Right cardiac atrium (tissue), 5 donors: ENCODE results near the gene SCN8A. TPM values are rescaled to one million over a fixed set of nuclear protein-coding genes. Genes with fewer than 3 reads are reported as not detected.

ENCODE experiments used
- ATAC-seq, 2 donors: fragments of 200-7000 bp; cut with Tn5 transposase; one replicate each; pipeline versions ENCODE4 v1.8.0 to v1.9.1; 2020; ENCODE audit warnings: moderate library complexity in 2 of 2, mild to moderate bottlenecking in 1 of 2
- DNase-seq, 3 donors: peaks; one replicate each; pipeline ENCODE4 v3.0.0-alpha.2; 2020
- H3K27ac ChIP-seq: one replicate; pipeline ENCODE4 v1.5.1; 2013; ENCODE audit warnings: mild to moderate bottlenecking, low read length, control low read depth, moderate library complexity
- H3K27me3 ChIP-seq: one replicate; pipeline ENCODE4 v1.6.1; 2013; ENCODE audit not compliant: control insufficient read depth, insufficient read depth
- H3K4me1 ChIP-seq: one replicate; pipeline ENCODE4 v1.6.1; 2013; ENCODE audit warnings: low read length; ENCODE audit not compliant: control insufficient read depth, insufficient read depth
- H3K4me3 ChIP-seq: one replicate; pipeline ENCODE4 v1.5.1; 2013; ENCODE audit warnings: low read length, control low read depth
- H3K9me3 ChIP-seq: one replicate; pipeline ENCODE4 v1.6.1; 2013; ENCODE audit warnings: low read length; ENCODE audit not compliant: control insufficient read depth
- WGBS: extraction: QIAGEN DNeasy Blood & Tissue Kit; methylation state at CpG from one replicate; pipeline ENCODE4 v1.1.7; 2013; 5-methylcytosine and 5-hydroxymethylcytosine counted together
- intact Hi-C, 4 donors: fragments of 100-400 bp; cut with DNase I; formaldehyde crosslinking; loops; one replicate each; pipeline versions ENCODE4 v1.11.0 to v1.14.0; 2022 to 2023
- polyA plus RNA-seq: library from polyadenylated mRNA; stranded (reverse); fragments of 200-250 nt; gene quantifications from one replicate; pipeline ENCODE4 v1.2.3, GENCODE V29; 2013
- total RNA-seq, 4 donors: library from RNA; stranded (reverse); fragmentation: NEBNext Ultra II Directional; extraction: Animal tissue kit (Norgen Biotek cat#: 25700); gene quantifications; one replicate each; pipeline ENCODE4 v1.2.1, GENCODE V29; 2021
- donor health status: healthy with polysubstance abuse.
- donor health status: DM: no; HTN: yes; CAD: no.
- donor health status: DM: no; HTN: no; CAD: no.
- donor health status: DM: no; HTN: yes; CAD: no; lungs with severe emphysema.
- donor health status: DM: yes; HTN: yes; CAD: no.

Gene SCN8A
- total and polyA plus RNA-seq, 5 donors, result 0.07 to 0.58 (median 0.17) TPM

DNA sequence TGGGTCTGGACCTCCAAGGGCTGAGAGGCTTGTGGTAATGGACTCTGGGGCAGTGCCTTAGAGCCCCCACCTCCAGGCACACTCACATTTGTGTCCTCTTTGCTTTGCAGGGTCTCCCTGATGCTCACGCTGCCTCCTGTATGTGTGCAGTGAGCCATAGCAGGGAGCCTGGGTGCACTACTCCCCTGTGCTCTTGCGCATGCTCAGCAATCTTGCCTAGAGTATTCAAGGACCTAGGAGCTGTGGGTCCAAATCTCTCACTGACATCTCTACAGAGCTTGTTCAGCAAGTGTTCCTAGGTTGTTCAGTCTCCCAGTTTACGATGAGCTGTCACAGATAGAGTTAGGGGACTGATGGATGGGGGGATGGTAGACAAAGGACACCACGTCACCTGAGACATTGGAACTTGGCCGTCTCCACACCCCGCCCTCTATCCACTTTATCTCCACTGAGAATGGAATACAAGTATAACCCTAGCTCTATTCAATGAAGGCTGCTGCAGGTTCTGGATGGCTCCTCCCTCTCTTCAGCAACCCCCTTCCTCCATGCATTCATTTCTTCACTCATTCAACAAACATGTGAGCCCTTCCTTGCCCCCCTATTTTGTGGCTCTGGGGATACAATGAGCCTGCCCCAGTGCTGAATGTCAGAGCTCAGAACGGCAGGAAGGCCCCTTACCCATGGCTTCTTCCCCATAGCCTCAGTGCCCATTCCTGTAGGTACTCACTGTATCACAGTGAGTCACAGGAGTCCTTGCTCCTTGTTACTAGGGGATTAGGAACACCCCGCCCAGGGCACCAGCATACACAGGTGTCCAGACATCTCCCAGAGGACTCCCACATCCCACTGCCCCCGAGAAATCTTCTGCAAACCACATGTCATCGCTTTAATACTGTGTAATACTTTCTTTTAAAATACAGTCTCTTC lies 226.3 kb downstream of the SCN8A start:
- H3K9me3 ChIP-seq, result no peaks in the 10 kb centered on the region
- intact Hi-C loops, result loop anchor here in 1 of 4 donors (10.0 kb wide), 1 partner anchor 58 kb away; no protein-coding TSS in a partner anchor
- WGBS, result 90% methylated on average over 10 of the region's 10 CpGs
- no peak overlapping the region for H3K27ac ChIP-seq
- no peak for DNase-seq
- H3K27me3 ChIP-seq, result no peaks in the 10 kb centered on the region
- H3K4me3 ChIP-seq, result no peak overlapping the region
- H3K4me1 ChIP-seq, result no peaks in the 10 kb centered on the region
- no peak for ATAC-seq

DNA sequence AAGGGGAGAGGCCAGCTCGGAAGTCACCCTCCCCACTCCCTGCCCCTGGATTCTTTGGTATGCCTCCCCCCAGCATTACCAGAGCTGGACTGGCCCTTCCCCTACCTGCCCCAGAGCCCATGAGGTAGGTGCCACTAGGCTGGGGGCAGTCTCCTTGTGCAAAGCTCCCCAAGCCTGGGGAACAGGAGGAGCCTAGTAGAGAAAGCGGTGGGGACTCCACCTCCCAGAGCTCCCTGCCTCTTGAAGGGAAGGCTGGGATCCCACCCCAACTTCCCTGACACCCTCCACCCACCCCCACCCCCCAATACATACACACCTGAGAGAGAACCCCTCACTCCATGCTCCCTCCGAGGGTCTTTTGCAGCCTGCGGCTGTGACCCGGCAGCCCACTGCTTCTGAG lies 227.1 kb downstream of the SCN8A start:
- no peak for DNase-seq
- intact Hi-C loops, result loop anchor here in 1 of 4 donors (10.0 kb wide), 1 partner anchor 57 kb away; no protein-coding TSS in a partner anchor
- WGBS, result 82% methylated on average over 5 of the region's 5 CpGs

DNA sequence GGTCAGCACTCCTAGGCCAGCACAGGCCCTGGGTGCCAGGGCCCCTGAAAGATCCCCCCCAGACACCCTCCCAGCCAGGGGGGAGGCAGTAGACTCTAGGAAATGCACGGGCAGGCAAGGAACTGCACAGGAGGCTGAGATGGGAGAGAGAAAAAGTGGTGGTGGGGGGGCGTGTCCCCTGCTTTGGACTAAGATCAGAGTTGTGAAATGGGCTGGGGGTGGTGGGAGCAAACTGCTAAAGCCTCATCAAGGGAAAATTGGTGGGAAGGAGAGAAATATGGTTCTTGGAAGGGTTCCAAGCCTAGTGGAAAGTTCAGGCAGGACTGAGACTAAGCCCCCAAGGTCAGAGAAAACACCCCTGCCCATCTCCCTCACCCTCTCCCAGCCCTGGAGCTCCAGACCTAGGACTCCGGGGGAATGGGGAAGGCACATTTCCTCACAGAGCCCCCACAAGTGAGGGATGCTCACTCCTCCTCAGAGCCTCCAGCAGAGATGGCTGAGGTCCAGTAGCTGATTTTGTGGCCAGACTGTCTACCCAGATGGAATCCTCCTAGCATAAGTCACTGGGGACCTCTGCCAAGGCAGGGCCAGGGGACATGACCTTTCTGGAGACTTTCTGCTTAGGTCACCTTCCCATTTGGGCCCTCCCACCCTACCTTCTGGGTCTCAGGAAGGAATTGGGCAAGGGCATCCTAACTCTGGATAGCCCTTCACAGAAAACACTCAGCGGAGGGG lies 227.7 kb downstream of the SCN8A start:
- intact Hi-C loops, result loop anchor here in 1 of 4 donors (10.0 kb wide), 1 partner anchor 56 kb away; no protein-coding TSS in a partner anchor
- no peaks in the 10 kb centered on the region for H3K9me3 ChIP-seq
- no peak for ATAC-seq
- no peak for DNase-seq
- no peak overlapping the region for H3K27ac ChIP-seq
- H3K4me1 ChIP-seq, result no peaks in the 10 kb centered on the region
- WGBS, result 66% methylated on average over 4 of the region's 4 CpGs
- H3K27me3 ChIP-seq, result no peaks in the 10 kb centered on the region
- H3K4me3 ChIP-seq, result no peak overlapping the region

More for the DNA sequence above, 227.1 kb downstream of the SCN8A start:
- Histone ChIP-seq H3K27me3 (no peaks in the 10 kb centered on the region), H3K9me3 (no peaks in the 10 kb centered on the region), H3K4me1 (no peaks in the 10 kb centered on the region), H3K27ac (no peak overlapping the region), H3K4me3 (no peak overlapping the region)
- ATAC-seq, result no peak

DNA sequence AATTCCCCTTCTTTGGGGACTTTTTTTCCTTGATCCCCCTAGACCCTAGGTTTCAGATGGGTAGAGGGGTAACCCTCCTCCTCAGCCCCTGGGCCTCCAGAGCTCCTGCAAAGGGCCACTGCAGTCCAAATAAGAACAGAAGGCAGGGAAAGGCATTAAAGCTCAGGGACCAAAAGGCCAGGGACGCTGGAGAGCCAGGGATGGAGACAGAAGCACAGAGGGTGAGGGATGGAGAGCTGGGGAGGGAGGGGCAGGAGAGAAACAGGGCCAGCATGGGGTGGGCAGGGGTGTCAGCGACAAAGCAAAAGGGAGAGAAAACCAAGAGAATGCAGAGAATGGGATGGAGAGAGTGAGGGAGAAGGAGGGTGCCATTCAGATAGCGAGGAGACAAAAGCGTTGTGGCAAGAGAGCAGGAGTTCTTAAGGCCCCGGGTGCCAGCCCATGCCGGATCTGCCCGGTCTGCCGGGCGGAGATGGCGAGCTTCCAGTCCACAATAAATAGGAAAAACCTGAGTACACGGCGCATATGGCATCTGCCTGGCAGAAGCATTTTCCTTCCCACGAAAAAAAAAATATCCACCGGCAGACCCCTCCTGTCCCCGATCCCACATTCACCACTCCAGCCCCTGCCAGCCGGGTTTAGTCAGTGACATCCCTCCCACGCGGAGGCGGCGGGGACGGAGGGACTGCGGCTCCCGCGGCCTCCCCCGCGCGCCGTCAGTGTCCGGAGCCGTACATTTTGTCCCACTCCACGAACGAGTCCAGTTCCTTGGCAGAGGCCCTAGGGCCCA lies 228.9 kb downstream of the SCN8A start:
- peak in 1 of 2 donors; percentile 26 for ATAC-seq
- DNase-seq, result no peak
- 36% methylated on average over 32 of the region's 32 CpGs for WGBS
- Histone ChIP-seq H3K27ac (no peak overlapping the region), H3K27me3 (no peaks in the 10 kb centered on the region), H3K4me3 (peak overlapping the region; percentile 22), H3K9me3 (no peaks in the 10 kb centered on the region), H3K4me1 (no peaks in the 10 kb centered on the region)
- intact Hi-C loops, result loop anchor here in 2 of 4 donors (5.0 to 10.0 kb wide), 4 partner anchors 52 to 395 kb away; partner anchors contain the start of gene SLC4A8 (in 1 of the 2)

DNA sequence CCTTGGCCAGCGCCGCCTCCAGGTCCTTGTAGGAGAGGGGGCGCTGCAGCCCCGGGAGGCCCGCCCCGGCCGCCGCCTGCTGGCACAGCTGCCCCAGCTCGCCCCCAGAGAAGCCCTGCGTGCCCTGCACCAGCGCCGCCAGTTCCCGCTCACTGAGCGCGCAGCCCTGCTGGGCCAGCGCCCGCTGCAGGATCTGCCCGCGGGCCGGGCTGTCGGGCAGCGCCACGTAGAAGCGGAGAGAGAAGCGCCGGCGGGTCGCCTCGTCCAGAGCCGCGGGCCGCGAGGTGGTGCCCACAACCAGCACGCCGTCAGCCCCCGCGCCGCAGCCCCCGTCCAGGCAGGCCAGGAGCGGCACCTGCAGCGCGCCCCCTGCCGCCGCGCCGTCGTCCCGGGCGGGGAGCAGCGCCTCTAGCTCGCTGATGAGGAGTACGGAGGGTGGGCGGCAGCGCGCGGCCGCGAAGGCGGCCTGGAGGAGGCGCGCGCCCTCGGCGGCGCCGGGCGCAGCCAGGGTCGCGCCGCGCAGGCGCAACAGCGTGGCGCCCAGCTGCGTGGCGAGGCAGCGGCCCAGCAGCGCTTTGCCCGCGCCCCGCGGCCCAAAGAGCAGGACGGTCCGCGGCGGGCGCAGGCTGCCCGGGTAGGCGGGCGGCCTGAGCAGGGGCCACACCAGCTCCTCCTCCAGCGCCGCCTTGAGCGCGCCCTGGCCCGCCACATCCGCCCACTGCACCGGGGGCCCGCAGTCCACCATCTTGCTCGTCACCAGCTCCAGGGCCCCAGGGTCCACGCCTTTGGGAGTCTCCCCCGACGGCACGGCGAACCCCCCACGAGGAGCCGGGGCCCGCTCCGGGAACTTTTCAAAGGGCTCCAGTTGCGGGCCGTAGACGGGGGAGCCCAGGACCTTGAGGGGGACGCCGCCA lies 229.8 kb downstream of the SCN8A start:
- Histone ChIP-seq H3K4me3 (peak overlapping the region; percentile 22), H3K9me3 (no peaks in the 10 kb centered on the region), H3K27me3 (no peaks in the 10 kb centered on the region), H3K27ac (no peak overlapping the region), H3K4me1 (no peaks in the 10 kb centered on the region)
- 19% methylated on average over 113 of the region's 113 CpGs for WGBS
- peak; percentile 66 to 90 (median 87) for DNase-seq
- peak; percentile 60 to 81 for ATAC-seq
- intact Hi-C loops, result loop anchor here in 2 of 4 donors (5.0 to 10.0 kb wide), 3 partner anchors 52 to 396 kb away; partner anchors contain the start of gene SLC4A8 (in 1 of the 2)

DNA sequence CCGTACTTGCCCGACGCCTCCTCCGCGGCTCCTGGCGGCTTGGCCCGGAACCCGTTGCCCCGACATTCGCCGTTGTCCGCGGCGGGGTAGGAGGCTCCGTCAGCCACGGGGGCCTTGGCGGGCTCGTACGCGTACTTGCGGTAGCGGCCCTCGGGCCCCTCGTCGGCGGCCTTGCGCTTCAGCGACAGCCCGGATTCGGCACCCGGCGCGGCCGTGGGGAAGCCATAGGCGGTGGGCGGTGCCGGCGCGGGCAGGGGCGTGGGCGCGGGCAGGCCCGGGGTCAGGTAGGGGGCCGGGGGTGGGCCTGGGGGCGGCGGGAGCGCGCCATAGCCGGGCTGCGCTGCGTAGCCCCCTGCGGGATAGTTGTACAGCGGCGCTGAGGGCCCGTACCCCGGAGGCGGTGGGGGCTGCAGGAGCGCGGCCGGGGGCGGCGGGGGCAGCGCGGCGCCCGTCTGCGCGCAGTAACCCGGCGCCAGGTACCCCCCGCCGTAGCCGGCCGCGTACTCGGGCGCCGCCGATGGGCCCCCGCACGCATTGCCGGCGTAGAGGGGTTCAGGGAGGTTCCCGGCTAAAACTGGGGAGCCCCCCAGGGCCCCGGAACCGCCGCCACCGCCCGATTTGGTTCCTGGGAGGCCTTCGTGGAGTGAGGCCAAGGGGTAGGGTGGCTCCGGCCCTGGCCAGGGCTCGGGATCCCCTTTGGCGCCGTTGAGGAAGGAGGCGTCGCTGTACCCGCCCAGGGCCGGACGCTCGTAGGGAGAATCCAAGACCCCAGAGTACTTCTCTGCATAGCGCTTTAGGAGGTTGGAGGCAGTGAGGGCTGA lies 230.6 kb downstream of the SCN8A start:
- Histone ChIP-seq H3K27me3 (no peaks in the 10 kb centered on the region), H3K27ac (no peak overlapping the region), H3K4me3 (peak overlapping the region; percentile 22)

DNA sequence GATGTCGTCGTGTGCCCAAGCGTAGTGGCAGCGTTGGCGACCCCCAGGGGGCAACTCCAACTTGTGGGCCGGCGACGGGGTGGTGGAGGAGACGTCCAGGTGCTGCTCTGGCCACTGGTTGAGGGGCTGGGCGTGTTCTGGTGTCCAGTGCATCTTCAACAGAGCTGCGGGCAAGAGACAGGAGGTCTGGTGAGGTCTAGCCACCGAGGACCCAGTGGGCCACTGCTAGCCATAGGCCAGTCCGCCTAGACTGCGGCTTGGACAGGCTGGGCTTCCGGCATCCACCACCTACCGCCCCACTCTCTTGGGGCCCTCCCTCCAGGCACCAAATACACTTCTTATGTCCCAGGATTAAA lies 231.2 kb downstream of the SCN8A start:
- Histone ChIP-seq H3K4me3 (no peak overlapping the region), H3K27ac (no peak overlapping the region), H3K9me3 (no peaks in the 10 kb centered on the region), H3K27me3 (no peaks in the 10 kb centered on the region), H3K4me1 (no peaks in the 10 kb centered on the region)
- 90% methylated on average over 16 of the region's 16 CpGs for WGBS
- intact Hi-C loops, result loop anchor here in 2 of 4 donors (5.0 to 10.0 kb wide), 3 partner anchors 50 to 397 kb away; partner anchors contain the start of gene SLC4A8 (in 1 of the 2)
- ATAC-seq, result no peak
- DNase-seq, result no peak

More for the DNA sequence above, 230.6 kb downstream of the SCN8A start:
- Histone ChIP-seq H3K4me1 (no peaks in the 10 kb centered on the region), H3K9me3 (no peaks in the 10 kb centered on the region)
- ATAC-seq, result peak; percentile 9 to 12
- peak in 1 of 3 donors; percentile 64 for DNase-seq
- intact Hi-C loops, result loop anchor here in 2 of 4 donors (5.0 to 10.0 kb wide), 3 partner anchors 51 to 397 kb away; partner anchors contain the start of gene SLC4A8 (in 1 of the 2)
- WGBS, result 35% methylated on average over 101 of the region's 101 CpGs

DNA sequence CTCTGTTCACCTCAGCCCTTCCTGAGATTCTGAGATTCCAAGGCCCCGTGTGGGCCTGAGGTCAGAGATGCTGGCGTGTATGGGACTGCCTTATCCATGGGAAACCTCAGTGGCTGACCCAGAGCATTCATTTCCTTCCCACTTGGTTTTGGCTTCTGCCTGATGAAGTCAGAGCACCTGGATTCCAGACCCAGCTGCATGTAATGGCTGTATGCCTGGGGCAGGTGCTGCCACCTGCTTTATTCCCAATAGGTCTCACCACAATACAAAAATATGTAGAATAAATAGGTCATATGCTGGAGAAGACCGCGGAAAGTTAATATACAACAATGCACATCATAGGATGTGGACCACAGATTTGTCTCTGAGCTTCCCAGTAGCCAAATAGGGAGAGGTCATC lies 231.9 kb downstream of the SCN8A start:
- Histone ChIP-seq H3K4me3 (no peak overlapping the region), H3K4me1 (no peaks in the 10 kb centered on the region), H3K27ac (no peak overlapping the region), H3K9me3 (no peaks in the 10 kb centered on the region), H3K27me3 (no peaks in the 10 kb centered on the region)
- 91% methylated on average over 4 of the region's 4 CpGs for WGBS
- intact Hi-C loops, result loop anchor here in 2 of 4 donors (5.0 to 10.0 kb wide), 3 partner anchors 49 to 398 kb away; partner anchors contain the start of gene SLC4A8 (in 1 of the 2)
- ATAC-seq, result no peak
- DNase-seq, result no peak
